HTR-8/SVneo (cell line): Measurements from ENCODE around the gene KLB.
"Not testable (repeated sequence)": the region's sequence is repeated elsewhere in the genome, so short reads cannot be mapped to it uniquely, and the experiment has no call there.

Experiments used
- DNase-seq: peaks from one replicate; pipeline ENCODE4 v3.0.0; 2011; ENCODE audit warnings: low spot score, mixed read lengths; ENCODE audit not compliant: insufficient read length
- FAIRE-seq: peaks from 2 replicates; lab custom pipeline; 2011; peaks lifted over from hg19 to GRCh38; lab: Jason Lieb, UNC

The KLB gene

GRCh38 chr4:39422247-39422646, 15.5 kb downstream of the KLB start:
- FAIRE-seq (no peak), DNase-seq (no peak)

GRCh38 chr4:39425297-39425696, 18.6 kb downstream of the KLB start:
- not testable (repeated sequence) for DNase-seq, FAIRE-seq

GRCh38 chr4:39426728-39427127, 20.0 kb downstream of the KLB start:
- DNase-seq = no peak
- no peak for FAIRE-seq

GRCh38 chr4:39427520-39428114, 20.9 kb downstream of the KLB start:
- peak; percentile 20 for DNase-seq
- no peak for FAIRE-seq

GRCh38 chr4:39429476-39430334, 23.0 kb downstream of the KLB start:
- DNase-seq = no peak
- FAIRE-seq = no peak

- FAIRE-seq (no peak), DNase-seq (no peak)
These were observed 27.3 kb downstream of the KLB start for GRCh38 chr4:39433878-39434492.

- no peak for FAIRE-seq
- DNase-seq = no peak
These were observed 29.2 kb downstream of the KLB start for GRCh38 chr4:39435659-39436563.

- FAIRE-seq = no peak
- DNase-seq = no peak
These were observed 34.9 kb downstream of the KLB start for GRCh38 chr4:39441593-39441992.

- no peak for DNase-seq
- no peak for FAIRE-seq
These were observed 36.3 kb downstream of the KLB start for GRCh38 chr4:39442998-39443397.

GRCh38 chr4:39446483-39446841, 39.7 kb downstream of the KLB start:
- no peak for FAIRE-seq

GRCh38 chr4:39446842-39447573, 40.3 kb downstream of the KLB start:
- FAIRE-seq (no peak), DNase-seq (no peak)

More at GRCh38 chr4:39446483-39446841, 39.7 kb downstream of the KLB start:
- no peak for DNase-seq

- FAIRE-seq (no peak), DNase-seq (no peak)
These were observed 43.9 kb downstream of the KLB start for GRCh38 chr4:39450618-39451017.

- FAIRE-seq = no peak
- no peak for DNase-seq
These were observed 44.8 kb downstream of the KLB start for GRCh38 chr4:39451423-39452023.

- no peak for FAIRE-seq
- DNase-seq = no peak
These were observed 45.6 kb downstream of the KLB start for GRCh38 chr4:39452153-39452859.

- FAIRE-seq = no peak
- DNase-seq = no peak
These were observed 46.3 kb downstream of the KLB start for GRCh38 chr4:39452860-39453587.

- FAIRE-seq = no peak
- DNase-seq = no peak
These were observed 47.0 kb downstream of the KLB start for GRCh38 chr4:39453738-39454137.

GRCh38 chr4:39455486-39455885, 48.8 kb downstream of the KLB start:
- DNase-seq (no peak), FAIRE-seq (no peak)
